GM21367 (cell line): ENCODE results near the gene PNMA1.

ENCODE experiments used
- ATAC-seq: cut with Tn5 transposase; IDR thresholded peaks from one replicate; pipeline ENCODE4 v1.9.1; 2021; ENCODE audit not compliant: unreplicated experiment

PNMA1 gene, protein sequence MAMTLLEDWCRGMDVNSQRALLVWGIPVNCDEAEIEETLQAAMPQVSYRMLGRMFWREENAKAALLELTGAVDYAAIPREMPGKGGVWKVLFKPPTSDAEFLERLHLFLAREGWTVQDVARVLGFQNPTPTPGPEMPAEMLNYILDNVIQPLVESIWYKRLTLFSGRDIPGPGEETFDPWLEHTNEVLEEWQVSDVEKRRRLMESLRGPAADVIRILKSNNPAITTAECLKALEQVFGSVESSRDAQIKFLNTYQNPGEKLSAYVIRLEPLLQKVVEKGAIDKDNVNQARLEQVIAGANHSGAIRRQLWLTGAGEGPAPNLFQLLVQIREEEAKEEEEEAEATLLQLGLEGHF

GRCh38 chr14:73713803-73714655 lies at the start of gene PNMA1:
TSS of gene PNMA1 (minus strand) at chr14:73714384. CDS start at chr14:73713639, 745 bp downstream.
- peak; percentile 46 for ATAC-seq

DNA sequence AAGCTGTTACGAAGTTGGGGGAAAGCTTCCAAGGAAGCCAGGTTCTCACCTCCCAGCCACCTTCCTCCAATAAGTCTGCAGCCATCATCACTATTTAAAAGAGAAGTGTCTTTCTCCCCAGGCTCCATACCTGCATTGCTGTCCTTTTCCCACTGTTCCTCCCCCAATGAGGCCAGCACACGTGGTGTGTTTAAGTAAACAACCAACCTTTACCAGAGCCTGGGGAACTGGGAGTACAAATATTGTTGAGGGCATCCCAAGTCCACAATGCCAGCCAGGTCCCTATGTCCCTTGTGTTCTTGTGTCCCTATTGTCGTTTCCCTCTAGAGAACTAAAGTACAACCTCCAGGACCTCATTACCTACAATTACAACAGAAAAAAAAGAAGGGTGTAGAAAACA lies 49.2 kb upstream of the PNMA1 start:
- no peak for ATAC-seq

GRCh38 chr14:73762375-73762822 lies 48.2 kb upstream of the PNMA1 start:
- peak; percentile 28 for ATAC-seq

GRCh38 chr14:73761618-73762355 lies 47.6 kb upstream of the PNMA1 start:
- ATAC-seq, result no peak

- ATAC-seq, result no peak
These were observed 46.7 kb upstream of the PNMA1 start for GRCh38 chr14:73760598-73761586.

DNA sequence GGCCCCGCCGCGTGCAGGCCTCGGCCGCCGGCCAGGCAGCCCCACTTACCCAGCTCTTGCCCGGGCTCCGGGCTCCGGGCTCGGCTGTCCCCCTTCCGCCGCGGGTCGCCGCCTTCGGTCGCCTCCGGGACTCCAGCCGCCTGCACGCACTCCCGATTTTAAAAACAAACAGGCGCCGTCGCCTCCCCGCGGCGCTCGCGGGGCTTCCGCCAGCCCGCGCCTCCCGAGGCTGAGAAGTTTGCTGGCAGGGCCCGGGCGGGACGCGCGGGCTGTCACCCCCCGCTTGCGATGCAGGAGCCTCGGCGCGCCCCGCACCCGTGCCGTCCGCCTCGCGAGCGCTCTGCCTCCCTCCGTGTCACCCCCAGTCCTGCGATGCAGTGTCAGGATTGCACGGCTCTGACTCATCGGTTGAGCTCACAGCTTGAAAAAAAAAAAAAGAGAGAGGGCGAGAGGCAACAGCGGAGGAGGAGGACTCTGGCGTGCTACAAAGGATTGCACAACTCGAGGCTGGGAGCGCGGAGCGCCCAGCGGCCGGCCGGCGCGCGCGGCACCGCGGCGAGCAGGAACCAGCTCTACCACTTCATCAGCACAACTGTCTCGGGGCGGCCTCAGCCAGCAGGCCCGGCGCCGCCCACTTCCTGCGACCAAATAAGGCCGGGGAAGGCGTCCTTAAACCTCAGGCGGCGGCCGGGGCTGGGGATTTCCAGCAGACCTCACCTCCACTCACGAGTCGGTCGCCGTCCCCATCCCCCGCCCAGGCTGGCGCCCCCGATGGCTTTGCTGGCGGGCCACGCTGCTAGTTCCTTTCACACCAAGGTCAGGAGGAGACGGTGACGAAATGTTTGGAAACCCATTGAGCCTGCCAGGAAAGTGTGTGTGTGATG lies 45.8 kb upstream of the PNMA1 start:
- ATAC-seq, result peak; percentile 39

DNA sequence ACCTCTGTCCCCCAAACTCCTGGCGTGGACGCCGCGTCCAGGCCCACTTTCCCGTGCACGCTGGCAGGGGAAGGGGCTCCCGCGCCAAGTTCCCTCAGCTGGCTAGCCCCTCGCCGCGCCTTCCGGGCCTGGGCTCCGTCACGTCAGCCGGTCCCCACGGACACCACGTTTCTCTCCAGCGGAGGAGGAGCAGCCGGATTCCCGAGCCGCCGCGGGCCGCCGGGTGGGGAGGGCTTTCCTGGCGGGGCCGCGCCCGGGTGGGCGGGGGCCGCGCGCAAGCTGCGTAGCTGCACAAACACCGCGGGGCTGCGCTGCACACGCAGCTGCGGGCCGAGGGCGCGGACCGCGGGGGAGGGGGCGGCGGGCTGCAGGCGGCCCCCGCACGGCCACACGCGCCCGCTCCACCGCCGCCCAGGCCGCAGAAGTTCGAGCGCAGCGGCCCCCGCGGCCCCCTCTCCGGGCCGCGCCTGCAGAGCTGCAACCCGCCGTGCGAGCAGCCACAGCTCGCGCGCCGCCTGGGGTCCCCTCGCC lies 45.1 kb upstream of the PNMA1 start:
- ATAC-seq, result no peak

DNA sequence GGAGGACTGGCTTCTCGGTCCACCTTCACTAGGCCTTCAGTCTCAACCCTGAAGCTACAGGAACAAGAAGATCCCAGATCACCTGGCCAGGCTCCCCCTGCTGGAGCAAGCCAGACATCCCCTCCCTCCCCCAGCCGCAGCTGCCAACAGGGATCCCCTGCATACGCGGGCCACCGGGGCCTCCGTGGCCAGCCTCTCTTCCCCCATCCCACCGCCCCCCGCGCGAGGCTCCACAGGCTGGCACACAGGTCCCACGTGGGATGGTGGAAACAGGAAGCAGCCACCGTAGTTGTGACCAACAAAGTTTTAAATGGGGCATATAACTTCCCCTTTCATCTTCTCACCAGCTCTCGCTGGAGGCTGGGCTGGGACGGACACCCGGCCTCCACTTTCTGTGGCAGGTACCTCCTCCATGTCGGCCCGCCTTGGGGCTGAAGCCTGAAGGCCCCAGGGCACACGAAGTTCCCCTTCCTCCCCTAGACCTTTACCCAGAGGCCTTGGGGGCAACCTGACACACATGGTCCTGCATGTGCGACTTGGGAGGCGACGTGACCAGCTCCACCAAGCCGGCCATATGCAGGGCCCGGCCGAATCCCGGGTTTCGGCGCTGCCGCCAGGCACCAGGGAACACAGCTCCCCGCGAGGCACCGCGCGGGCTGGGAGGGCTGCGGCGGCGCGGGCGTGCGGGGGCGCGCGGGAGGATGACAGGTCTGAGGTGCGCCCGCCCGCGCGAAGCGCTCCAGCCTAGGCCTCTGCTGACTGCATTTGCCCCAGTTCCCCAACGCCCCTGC lies 44.4 kb upstream of the PNMA1 start:
- no peak for ATAC-seq

DNA sequence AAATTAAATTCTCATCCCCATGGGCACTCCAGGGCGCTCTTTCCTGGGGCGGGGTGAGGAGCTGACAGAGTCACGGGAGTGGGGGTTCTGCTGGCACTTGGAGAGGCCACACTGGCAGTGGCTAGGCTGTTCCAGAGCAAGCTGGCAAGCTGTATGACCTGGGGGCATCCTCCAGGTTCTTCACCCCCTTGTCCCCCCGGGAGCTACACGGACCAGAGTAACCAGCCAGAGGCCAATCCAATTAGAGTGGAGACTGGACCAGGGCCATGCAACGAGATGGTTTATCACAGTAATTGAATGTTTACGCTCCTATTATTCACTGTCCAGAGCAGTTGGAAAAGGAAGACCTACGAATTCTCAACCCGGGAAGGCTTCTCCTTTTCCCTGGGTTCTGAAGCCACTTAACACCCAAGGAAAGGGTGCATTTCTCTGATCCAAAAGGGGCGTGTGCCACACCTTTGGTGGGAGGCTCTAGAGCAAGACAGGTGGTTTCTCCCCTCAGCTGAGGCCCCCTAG lies 43.8 kb upstream of the PNMA1 start:
- no peak for ATAC-seq

GRCh38 chr14:73757381-73757780 lies 43.2 kb upstream of the PNMA1 start:
- no peak for ATAC-seq

DNA sequence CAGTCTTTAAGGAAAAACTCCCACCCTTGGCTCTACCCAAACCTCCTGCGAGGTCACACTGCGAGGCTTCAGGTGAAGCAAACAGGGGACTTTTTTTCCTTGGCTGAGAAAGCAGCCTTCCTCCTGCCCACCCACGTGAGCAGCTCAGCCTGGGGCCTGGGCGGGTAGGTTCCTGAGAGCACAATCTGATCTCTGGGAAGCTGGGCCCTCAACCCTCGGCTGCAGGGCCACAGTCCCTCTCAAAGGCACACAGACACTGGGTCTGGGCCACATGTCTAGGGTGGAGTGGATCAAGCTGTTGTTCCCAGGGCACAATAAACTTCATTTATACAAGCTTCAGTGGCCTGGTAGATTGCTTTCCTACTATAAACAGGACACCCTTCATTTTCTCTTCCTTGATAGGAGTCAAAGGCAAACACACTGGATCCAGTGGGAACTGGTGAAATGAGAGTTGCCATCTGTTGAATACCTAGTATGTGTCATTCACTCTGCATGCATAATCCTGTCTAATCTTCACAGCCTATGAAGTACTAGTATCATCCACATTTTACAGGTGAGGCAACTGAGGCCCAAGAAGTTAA lies 41.3 kb upstream of the PNMA1 start:
- ATAC-seq, result no peak

GRCh38 chr14:73754911-73755360 lies 40.8 kb upstream of the PNMA1 start:
- no peak for ATAC-seq

GRCh38 chr14:73753887-73754795 lies 40.0 kb upstream of the PNMA1 start:
- peak; percentile 27 for ATAC-seq

DNA sequence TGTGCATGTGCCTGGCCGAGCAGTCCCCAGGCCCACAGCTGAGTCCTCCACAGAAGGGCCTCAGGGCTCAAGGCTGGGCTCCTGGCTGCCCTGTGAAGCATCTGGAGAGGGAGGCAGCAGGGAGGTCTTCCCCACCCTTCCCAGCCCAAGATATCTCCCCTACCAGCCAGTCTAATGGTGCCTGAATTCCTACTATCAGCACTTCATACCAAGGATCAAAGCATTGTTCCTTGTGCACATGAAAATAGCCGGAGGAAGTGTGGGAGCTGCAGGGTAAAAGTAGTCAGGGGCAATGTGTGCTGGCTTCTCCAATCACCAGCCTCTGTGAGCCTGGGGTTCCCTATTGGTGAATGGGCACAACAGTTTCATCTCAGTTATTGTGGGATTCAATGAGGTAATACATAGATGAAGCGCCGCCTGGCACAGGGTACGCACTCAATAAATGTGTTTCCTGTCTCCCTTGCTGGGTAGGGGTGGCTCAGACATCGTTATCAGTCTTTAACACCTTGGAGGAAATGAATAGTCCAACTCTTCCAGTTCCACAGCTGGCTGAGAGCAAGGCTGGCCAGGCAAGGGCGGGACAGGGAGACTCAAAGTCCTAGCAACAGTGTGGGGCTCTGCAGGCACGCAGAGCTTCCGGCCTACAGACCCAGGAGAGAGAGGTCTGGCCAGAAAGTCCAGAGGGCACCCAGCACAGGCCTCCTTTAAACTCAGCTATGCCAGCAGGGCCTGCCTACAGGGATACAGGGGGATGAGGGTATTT lies 39.1 kb upstream of the PNMA1 start:
- no peak for ATAC-seq

- ATAC-seq, result no peak
These were observed 38.3 kb upstream of the PNMA1 start for GRCh38 chr14:73752297-73752992.
